ENCODE measurements around the gene ING5. TPM values are rescaled to one million over a fixed set of nuclear protein-coding genes. Genes with fewer than 3 reads are reported as not detected.

Gene ING5
- total RNA-seq, 1 experiment from 2014 or later, result 35.1 TPM

DNA sequence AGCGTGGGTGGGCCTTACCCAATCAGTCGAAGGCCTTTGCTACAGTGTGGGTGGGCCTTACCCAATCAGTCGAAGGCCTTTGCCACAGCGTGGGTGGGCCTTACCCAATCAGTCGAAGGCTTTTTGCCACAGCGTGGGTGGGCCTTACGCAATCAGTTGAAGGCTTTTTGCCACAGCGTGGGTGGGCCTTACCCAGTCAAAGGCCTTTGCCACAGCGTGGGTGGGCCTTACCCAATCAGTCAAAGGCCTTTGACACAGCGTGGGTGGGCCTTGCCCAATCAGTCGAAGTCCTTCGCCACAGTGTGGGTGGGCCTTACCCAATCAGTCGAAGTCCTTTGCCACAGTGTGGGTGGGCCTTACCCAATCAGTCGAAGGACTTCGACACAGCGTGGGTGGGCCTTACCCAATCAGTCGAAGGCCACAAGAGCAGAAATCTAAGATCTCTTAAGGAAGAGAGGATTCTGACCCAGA is 58.5 kb downstream of the ING5 start:
- Mint-ChIP-seq H3K27me3 (ENCODE audit: unreplicated experiment) (no peaks in the 10 kb centered on the region), H3K9me3 (ENCODE audit: low read depth, unreplicated experiment) (no peaks in the 10 kb centered on the region), H3K27ac (ENCODE audit: unreplicated experiment) (no peak overlapping the region), H3K4me1 (ENCODE audit: low read depth, unreplicated experiment) (no peaks in the 10 kb centered on the region), H3K36me3 (ENCODE audit: insufficient read depth, unreplicated experiment) (peaks cover 16% of the 10 kb centered on the region), H3K4me3 (ENCODE audit: low read depth, unreplicated experiment) (no peak overlapping the region)
- CTCF ChIA-PET, result no interaction called here
- BruUV-seq (replicated peaks), result no TSS peak
- TF ChIP-seq, protein P1, sequence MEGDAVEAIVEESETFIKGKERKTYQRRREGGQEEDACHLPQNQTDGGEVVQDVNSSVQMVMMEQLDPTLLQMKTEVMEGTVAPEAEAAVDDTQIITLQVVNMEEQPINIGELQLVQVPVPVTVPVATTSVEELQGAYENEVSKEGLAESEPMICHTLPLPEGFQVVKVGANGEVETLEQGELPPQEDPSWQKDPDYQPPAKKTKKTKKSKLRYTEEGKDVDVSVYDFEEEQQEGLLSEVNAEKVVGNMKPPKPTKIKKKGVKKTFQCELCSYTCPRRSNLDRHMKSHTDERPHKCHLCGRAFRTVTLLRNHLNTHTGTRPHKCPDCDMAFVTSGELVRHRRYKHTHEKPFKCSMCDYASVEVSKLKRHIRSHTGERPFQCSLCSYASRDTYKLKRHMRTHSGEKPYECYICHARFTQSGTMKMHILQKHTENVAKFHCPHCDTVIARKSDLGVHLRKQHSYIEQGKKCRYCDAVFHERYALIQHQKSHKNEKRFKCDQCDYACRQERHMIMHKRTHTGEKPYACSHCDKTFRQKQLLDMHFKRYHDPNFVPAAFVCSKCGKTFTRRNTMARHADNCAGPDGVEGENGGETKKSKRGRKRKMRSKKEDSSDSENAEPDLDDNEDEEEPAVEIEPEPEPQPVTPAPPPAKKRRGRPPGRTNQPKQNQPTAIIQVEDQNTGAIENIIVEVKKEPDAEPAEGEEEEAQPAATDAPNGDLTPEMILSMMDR (IDR thresholded peaks at IDR 0.05; ENCODE audit: unreplicated experiment), result no peak
- DNase-seq, result no peak
- intact Hi-C loops (cut with micrococcal nuclease; ENCODE audit: unreplicated experiment), result no loop called here

DNA sequence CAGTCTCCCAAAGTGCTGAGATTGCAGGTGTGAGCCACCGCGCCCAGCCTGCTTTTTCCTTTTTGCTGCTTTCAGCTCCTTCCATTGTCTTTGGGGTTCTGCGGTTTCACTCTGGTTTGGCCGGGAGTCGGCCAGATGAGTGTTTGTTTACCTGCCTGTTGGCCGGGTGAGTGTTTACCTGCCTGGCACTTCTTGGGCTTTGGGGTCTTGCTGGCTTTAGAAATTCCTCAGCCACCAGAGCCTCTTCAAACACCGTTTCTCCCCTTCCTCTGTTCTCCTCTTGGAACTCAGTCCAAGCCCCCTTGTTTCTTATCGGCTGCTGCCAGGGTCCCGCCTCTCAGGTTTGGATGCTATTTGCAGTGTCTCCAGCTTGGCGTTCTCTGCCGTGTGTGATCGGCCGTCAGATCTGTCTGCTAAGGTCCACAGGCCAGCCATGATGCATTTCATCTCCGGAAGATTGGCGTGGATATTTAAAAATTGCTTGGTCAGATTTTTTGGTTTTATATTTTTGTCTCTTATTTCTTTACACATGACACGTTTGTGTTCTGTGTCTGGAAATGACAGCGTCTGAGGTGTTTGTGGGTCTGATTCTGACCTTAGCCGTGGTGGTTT is 60.6 kb downstream of the ING5 start:
- Mint-ChIP-seq H3K27ac (ENCODE audit: unreplicated experiment) (no peak overlapping the region), H3K36me3 (ENCODE audit: insufficient read depth, unreplicated experiment) (peaks cover 16% of the 10 kb centered on the region), H3K4me3 (ENCODE audit: low read depth, unreplicated experiment) (no peak overlapping the region), H3K4me1 (ENCODE audit: low read depth, unreplicated experiment) (no peaks in the 10 kb centered on the region), H3K9me3 (ENCODE audit: low read depth, unreplicated experiment) (no peaks in the 10 kb centered on the region), H3K27me3 (ENCODE audit: unreplicated experiment) (no peaks in the 10 kb centered on the region)
- TF ChIP-seq, protein P1 (IDR thresholded peaks at IDR 0.05; ENCODE audit: unreplicated experiment), result no peak
- intact Hi-C loops (cut with micrococcal nuclease; ENCODE audit: unreplicated experiment), result no loop called here
- BruUV-seq (replicated peaks), result no TSS peak
- no peak for DNase-seq
- CTCF ChIA-PET, result no interaction called here

DNA sequence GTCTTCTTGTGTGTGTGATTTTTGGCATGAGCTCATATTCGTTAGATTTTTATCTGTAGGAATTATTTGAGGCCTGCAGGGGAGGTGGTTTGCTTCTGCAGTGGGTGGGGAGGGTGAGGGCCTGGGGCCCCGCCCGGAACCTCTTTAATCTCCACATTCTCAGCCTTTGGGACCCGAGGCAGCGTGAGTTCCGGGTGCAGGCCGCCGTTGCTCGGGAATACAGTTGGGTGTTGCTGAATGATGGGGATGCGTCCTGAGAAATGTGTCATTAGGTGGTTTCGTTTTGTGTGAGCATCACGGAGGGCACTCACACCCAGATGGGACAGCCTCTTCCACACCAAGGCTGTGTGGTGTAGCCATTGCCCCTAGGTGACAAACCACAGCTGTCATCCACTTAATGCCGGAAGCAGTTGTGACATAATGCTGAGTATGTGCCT is 61.1 kb downstream of the ING5 start:
- no peaks in the 10 kb centered on the region for H3K4me1 Mint-ChIP-seq (ENCODE audit: low read depth, unreplicated experiment)
- H3K27ac Mint-ChIP-seq (ENCODE audit: unreplicated experiment), result no peak overlapping the region
- H3K27me3 Mint-ChIP-seq (ENCODE audit: unreplicated experiment), result no peaks in the 10 kb centered on the region
- intact Hi-C loops (cut with micrococcal nuclease; ENCODE audit: unreplicated experiment), result no loop called here
- DNase-seq, result no peak
- peaks cover 20% of the 10 kb centered on the region for H3K36me3 Mint-ChIP-seq (ENCODE audit: insufficient read depth, unreplicated experiment)
- no peaks in the 10 kb centered on the region for H3K9me3 Mint-ChIP-seq (ENCODE audit: low read depth, unreplicated experiment)
- TF ChIP-seq, protein P1 (IDR thresholded peaks at IDR 0.05; ENCODE audit: unreplicated experiment), result no peak
- CTCF ChIA-PET, result no interaction called here
- no TSS peak for BruUV-seq (replicated peaks)
- no peak overlapping the region for H3K4me3 Mint-ChIP-seq (ENCODE audit: low read depth, unreplicated experiment)

DNA sequence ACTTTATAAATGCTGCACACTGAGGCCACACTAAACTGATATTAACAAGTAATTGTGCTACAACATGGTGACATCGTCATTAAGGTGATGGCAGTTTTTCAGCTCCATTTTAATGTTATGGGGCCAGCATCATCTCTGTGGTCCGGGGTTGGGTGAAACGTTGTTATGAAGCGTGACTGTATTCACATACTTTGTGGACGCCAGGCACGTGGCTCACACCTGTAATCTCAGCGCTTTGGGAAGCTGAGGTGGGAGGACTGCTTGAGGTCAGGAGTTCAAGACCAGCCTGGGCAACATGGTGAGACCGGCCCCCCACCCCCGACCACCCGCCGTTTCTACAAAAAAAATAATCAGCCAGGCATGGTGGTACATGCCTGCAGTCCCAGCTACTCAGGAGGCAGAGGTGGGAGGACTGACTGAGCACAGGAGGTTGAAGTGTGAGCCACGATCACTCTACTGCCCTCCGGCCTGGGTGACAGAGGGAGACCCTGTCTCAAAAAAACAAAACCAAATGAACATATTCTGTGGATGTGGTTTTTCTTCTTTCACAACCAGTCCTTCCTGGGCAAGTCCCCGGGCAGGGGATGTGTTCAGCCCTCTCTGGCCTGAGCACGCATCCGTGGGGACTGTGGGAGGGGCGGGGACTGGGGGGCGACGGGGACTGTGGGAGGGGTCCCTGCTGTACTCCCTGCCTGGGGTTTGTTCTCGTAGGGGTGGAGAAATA is 61.9 kb downstream of the ING5 start:
- no peak overlapping the region for H3K4me3 Mint-ChIP-seq (ENCODE audit: low read depth, unreplicated experiment)
- CTCF ChIA-PET, result interaction anchor here (1.1 kb wide), 1 partner anchor 10 kb away, joined by 4 read pairs; no protein-coding TSS in a partner anchor
- no TSS peak for BruUV-seq (replicated peaks)

More for the DNA sequence above, 61.9 kb downstream of the ING5 start:
- Mint-ChIP-seq H3K4me1 (ENCODE audit: low read depth, unreplicated experiment) (no peaks in the 10 kb centered on the region), H3K9me3 (ENCODE audit: low read depth, unreplicated experiment) (no peaks in the 10 kb centered on the region), H3K36me3 (ENCODE audit: insufficient read depth, unreplicated experiment) (peaks cover 24% of the 10 kb centered on the region), H3K27ac (ENCODE audit: unreplicated experiment) (no peak overlapping the region), H3K27me3 (ENCODE audit: unreplicated experiment) (no peaks in the 10 kb centered on the region)
- DNase-seq, result no peak
- intact Hi-C loops (cut with micrococcal nuclease; ENCODE audit: unreplicated experiment), result no loop called here
- TF ChIP-seq, protein P1 (IDR thresholded peaks at IDR 0.05; ENCODE audit: unreplicated experiment), result no peak

Measured in Calu3 (cell line).